ENCODE results near the gene FOXK2.
"Not testable (repeated sequence)": the region's sequence is repeated elsewhere in the genome, so short reads cannot be mapped to it uniquely, and the experiment has no call there.

FOXK2 gene

GRCh38 chr17:82542439-82542838 lies 22.9 kb downstream of the FOXK2 start:
- no peak overlapping the region for H3K9ac ChIP-seq (ENCODE audit: low read depth, low read length)
- no peak overlapping the region for H3K4me3 ChIP-seq (ENCODE audit: low read length)
- H3K27me3 ChIP-seq (ENCODE audit: insufficient read depth, low read length) = no peaks in the 10 kb centered on the region
- no peaks in the 10 kb centered on the region for H3K36me3 ChIP-seq (ENCODE audit: insufficient read depth, low read depth, low read length)
- no peaks in the 10 kb centered on the region for H3K4me1 ChIP-seq (ENCODE audit: insufficient read depth, low read length)
- H3K9me3 ChIP-seq (ENCODE audit: insufficient read depth, low read depth, low read length) = no peaks in the 10 kb centered on the region
- no peak overlapping the region for H3K27ac ChIP-seq (ENCODE audit: low read length)

- no peak overlapping the region for H3K9ac ChIP-seq (ENCODE audit: low read depth, low read length)
- no peaks in the 10 kb centered on the region for H3K4me1 ChIP-seq (ENCODE audit: insufficient read depth, low read length)
- H3K27me3 ChIP-seq (ENCODE audit: insufficient read depth, low read length) = no peaks in the 10 kb centered on the region
- H3K9me3 ChIP-seq (ENCODE audit: insufficient read depth, low read depth, low read length) = no peaks in the 10 kb centered on the region
- no peak overlapping the region for H3K27ac ChIP-seq (ENCODE audit: low read length)
- H3K36me3 ChIP-seq (ENCODE audit: insufficient read depth, low read depth, low read length) = no peaks in the 10 kb centered on the region
- no peak overlapping the region for H3K4me3 ChIP-seq (ENCODE audit: low read length)
Observed at GRCh38 chr17:82544431-82545070, 25.0 kb downstream of the FOXK2 start.

GRCh38 chr17:82545071-82545462 lies 25.5 kb downstream of the FOXK2 start:
- no peaks in the 10 kb centered on the region for H3K4me1 ChIP-seq (ENCODE audit: insufficient read depth, low read length)
- H3K27me3 ChIP-seq (ENCODE audit: insufficient read depth, low read length) = no peaks in the 10 kb centered on the region
- no peak overlapping the region for H3K27ac ChIP-seq (ENCODE audit: low read length)
- H3K9me3 ChIP-seq (ENCODE audit: insufficient read depth, low read depth, low read length) = no peaks in the 10 kb centered on the region
- no peaks in the 10 kb centered on the region for H3K36me3 ChIP-seq (ENCODE audit: insufficient read depth, low read depth, low read length)
- no peak overlapping the region for H3K4me3 ChIP-seq (ENCODE audit: low read length)
- no peak overlapping the region for H3K9ac ChIP-seq (ENCODE audit: low read depth, low read length)

- no peaks in the 10 kb centered on the region for H3K9me3 ChIP-seq (ENCODE audit: insufficient read depth, low read depth, low read length)
- no peak overlapping the region for H3K27ac ChIP-seq (ENCODE audit: low read length)
- H3K36me3 ChIP-seq (ENCODE audit: insufficient read depth, low read depth, low read length) = no peaks in the 10 kb centered on the region
- peaks cover 5% of the 10 kb centered on the region for H3K4me1 ChIP-seq (ENCODE audit: insufficient read depth, low read length)
- H3K4me3 ChIP-seq (ENCODE audit: low read length) = no peak overlapping the region
- no peaks in the 10 kb centered on the region for H3K27me3 ChIP-seq (ENCODE audit: insufficient read depth, low read length)
- H3K9ac ChIP-seq (ENCODE audit: low read depth, low read length) = no peak overlapping the region
Observed at GRCh38 chr17:82547981-82548380, 28.4 kb downstream of the FOXK2 start.

DNA sequence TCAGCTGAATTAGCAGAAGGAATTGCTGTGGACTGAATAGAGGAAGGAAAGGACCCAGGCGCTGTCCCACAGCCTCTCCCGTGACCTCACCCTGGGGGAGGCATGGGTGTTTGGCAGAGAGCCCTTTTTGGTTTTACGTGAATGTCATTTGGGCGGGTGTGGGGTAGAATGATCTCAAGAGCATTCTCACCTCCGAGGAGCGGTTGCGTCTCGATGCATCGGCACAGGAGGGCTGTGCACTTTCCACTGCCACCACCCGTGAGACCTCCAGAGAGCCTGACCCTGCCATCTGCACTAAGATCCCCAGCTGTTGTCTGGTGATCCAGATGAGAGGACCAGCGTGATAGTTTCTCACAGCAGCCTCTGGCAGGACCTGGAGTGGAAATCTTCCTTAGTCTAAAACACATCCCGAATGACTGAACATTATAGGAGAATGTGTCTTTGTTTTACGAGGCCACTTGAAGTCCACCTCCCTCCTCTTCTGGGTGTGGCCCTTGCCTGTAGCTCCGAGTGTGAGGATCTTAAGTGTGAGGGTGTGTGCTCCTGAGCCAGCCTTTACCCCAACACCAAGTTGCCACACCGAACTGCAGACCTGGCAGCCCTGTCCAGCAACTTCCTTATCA lies 29.3 kb downstream of the FOXK2 start:
- no peak overlapping the region for H3K9ac ChIP-seq (ENCODE audit: low read depth, low read length)
- peaks cover 11% of the 10 kb centered on the region for H3K4me1 ChIP-seq (ENCODE audit: insufficient read depth, low read length)
- no peak overlapping the region for H3K4me3 ChIP-seq (ENCODE audit: low read length)

DNA sequence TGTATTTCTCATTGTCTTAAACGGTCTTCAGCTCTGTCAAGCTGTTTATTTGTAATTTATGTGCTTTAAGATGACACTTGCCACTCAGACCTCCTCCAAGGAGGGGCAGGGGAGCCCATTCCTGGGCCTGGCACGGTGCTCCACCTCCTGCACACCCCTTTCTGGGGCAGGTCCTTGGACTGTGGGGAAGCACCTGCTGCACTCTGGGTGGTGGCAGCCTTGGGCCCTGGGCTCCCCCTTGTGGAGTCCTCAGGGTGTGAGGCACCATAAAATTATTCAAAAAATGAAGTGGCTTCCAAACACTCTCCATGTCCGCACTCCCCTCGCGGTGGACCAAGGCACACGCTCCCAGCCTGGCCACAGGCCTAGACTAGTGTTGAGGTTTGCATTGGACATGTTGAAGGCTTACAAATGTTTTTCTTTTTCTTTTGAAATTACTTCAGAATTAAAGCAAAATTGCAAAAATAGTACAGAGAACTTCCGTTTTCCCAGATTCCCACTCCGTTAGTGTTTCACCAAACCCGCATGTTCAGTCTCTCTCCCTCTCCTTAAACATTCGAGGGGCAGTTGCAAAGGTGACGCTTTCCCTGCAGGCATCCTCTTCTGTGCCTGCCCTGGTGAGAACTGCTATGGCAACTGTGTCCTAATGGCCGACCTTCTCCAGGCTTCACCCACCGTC lies 32.4 kb downstream of the FOXK2 start:
- Histone ChIP-seq H3K9me3 (ENCODE audit: insufficient read depth, low read depth, low read length) (no peaks in the 10 kb centered on the region), H3K4me3 (ENCODE audit: low read length) (no peak overlapping the region), H3K27ac (ENCODE audit: low read length) (no peak overlapping the region), H3K27me3 (ENCODE audit: insufficient read depth, low read length) (no peaks in the 10 kb centered on the region), H3K36me3 (ENCODE audit: insufficient read depth, low read depth, low read length) (no peaks in the 10 kb centered on the region), H3K9ac (ENCODE audit: low read depth, low read length) (no peak overlapping the region), H3K4me1 (ENCODE audit: insufficient read depth, low read length) (peaks cover 11% of the 10 kb centered on the region)

More for the DNA sequence above, 29.3 kb downstream of the FOXK2 start:
- Histone ChIP-seq H3K36me3 (ENCODE audit: insufficient read depth, low read depth, low read length) (no peaks in the 10 kb centered on the region), H3K27me3 (ENCODE audit: insufficient read depth, low read length) (no peaks in the 10 kb centered on the region), H3K27ac (ENCODE audit: low read length) (no peak overlapping the region), H3K9me3 (ENCODE audit: insufficient read depth, low read depth, low read length) (no peaks in the 10 kb centered on the region)

DNA sequence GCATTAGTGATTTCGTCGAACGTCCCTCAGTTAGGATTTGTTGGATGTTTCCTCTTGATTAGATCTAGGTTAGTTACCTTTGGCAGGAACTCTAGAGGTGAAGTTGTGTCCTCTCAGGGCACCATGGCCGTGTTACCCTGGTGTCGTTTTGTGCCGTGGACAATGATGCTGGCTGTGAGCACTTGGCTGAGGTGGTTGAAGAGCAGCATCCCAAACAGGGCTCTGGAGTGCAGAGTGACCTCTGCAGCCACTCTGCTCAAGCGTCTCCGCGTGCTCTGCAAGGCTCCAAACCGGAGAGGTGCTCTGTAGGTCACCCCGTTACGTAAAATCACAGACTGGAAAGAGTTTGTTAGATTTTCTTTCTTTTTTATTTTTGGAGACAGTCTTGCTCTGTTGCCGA lies 33.0 kb downstream of the FOXK2 start:
- Histone ChIP-seq H3K9ac (ENCODE audit: low read depth, low read length) (0 out of 2 replicates have a peak overlapping the region, but pooled peaks have one; percentile 17), H3K27ac (ENCODE audit: low read length) (no peak overlapping the region), H3K4me1 (ENCODE audit: insufficient read depth, low read length) (peaks cover 11% of the 10 kb centered on the region)

GRCh38 chr17:82553210-82553930 lies 33.8 kb downstream of the FOXK2 start:
- Histone ChIP-seq H3K27ac (ENCODE audit: low read length) (no peak overlapping the region), H3K4me3 (ENCODE audit: low read length) (no peak overlapping the region), H3K9ac (ENCODE audit: low read depth, low read length) (no peak overlapping the region)

More for the DNA sequence above, 33.0 kb downstream of the FOXK2 start:
- Histone ChIP-seq H3K4me3 (ENCODE audit: low read length) (no peak overlapping the region), H3K36me3 (ENCODE audit: insufficient read depth, low read depth, low read length) (no peaks in the 10 kb centered on the region), H3K27me3 (ENCODE audit: insufficient read depth, low read length) (no peaks in the 10 kb centered on the region), H3K9me3 (ENCODE audit: insufficient read depth, low read depth, low read length) (no peaks in the 10 kb centered on the region)

DNA sequence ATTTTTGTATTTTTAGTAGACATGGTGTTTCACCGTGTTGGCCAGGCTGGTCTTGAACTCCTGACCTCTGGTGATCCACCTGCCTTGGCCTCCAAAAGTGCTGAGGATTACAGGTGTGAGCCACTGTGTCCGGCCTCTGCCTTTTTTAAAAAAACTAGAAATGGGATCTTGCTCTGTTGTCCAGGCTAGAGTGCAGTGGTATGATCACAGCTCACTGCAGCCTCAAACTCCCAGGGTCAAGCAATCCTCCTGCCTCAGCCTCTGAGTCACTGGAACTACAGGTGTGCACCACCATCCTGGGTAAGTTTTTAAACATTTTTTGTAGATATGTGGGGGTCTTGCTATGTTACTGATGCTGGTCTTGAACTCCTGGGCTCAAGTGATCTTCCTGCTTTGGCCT lies 38.0 kb downstream of the FOXK2 start:
- not testable (repeated sequence) for H3K36me3 ChIP-seq (ENCODE audit: insufficient read depth, low read depth, low read length); H3K9me3 ChIP-seq (ENCODE audit: insufficient read depth, low read depth, low read length); H3K27me3 ChIP-seq (ENCODE audit: insufficient read depth, low read length); H3K27ac ChIP-seq (ENCODE audit: low read length); H3K4me3 ChIP-seq (ENCODE audit: low read length); H3K4me1 ChIP-seq (ENCODE audit: insufficient read depth, low read length); H3K9ac ChIP-seq (ENCODE audit: low read depth, low read length)

More at GRCh38 chr17:82553210-82553930, 33.8 kb downstream of the FOXK2 start:
- Histone ChIP-seq H3K9me3 (ENCODE audit: insufficient read depth, low read depth, low read length) (no peaks in the 10 kb centered on the region), H3K4me1 (ENCODE audit: insufficient read depth, low read length) (peaks cover 11% of the 10 kb centered on the region), H3K27me3 (ENCODE audit: insufficient read depth, low read length) (no peaks in the 10 kb centered on the region), H3K36me3 (ENCODE audit: insufficient read depth, low read depth, low read length) (no peaks in the 10 kb centered on the region)

DNA sequence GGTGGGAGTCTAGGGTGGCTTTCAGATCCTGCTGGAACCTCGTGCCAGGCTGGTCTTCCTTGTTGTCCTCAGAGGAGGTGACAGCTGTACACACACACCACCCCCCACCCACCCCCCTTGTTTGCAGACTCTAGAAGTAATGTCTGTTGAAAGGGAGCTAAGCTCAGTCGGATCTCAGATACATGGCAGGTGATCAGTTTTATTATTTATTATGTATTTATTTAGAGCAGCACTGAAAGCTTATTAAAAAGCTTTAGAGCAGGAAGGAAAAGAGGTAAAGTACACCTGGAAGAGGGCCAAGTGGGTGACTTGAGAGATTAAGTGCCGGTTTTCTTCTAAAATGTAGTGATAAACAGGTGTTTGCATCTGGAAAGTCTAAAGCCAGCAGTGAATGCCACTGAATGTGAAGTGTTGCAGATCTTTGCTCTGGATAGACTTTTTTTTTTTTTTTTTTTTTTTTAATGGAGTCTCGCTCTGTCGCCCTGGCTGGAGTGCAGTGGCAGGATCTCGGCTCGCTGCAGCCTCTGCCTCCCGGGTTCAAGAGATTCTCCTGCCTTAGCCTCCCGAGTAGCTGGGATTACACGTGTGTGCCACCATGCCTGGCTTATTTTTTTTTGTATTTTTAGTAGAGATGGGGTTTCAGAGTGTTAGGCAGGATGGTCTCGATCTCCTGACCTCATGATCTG lies 40.2 kb downstream of the FOXK2 start:
- H3K36me3 ChIP-seq (ENCODE audit: insufficient read depth, low read depth, low read length) = peaks cover 4% of the 10 kb centered on the region; the same call in 1 of the 2 replicates
- no peaks in the 10 kb centered on the region for H3K27me3 ChIP-seq (ENCODE audit: insufficient read depth, low read length)
- no peaks in the 10 kb centered on the region for H3K9me3 ChIP-seq (ENCODE audit: insufficient read depth, low read depth, low read length)
- 0 out of 2 replicates have a peak, but pooled peaks cover 2% of the 10 kb centered on the region for H3K4me1 ChIP-seq (ENCODE audit: insufficient read depth, low read length)
- no peak overlapping the region for H3K9ac ChIP-seq (ENCODE audit: low read depth, low read length)
- no peak overlapping the region for H3K4me3 ChIP-seq (ENCODE audit: low read length)
- no peak overlapping the region for H3K27ac ChIP-seq (ENCODE audit: low read length)

GRCh38 chr17:82560252-82560642 lies 40.7 kb downstream of the FOXK2 start:
- 0 out of 2 replicates have a peak, but pooled peaks cover 2% of the 10 kb centered on the region for H3K4me1 ChIP-seq (ENCODE audit: insufficient read depth, low read length)
- H3K27me3 ChIP-seq (ENCODE audit: insufficient read depth, low read length) = no peaks in the 10 kb centered on the region
- H3K9ac ChIP-seq (ENCODE audit: low read depth, low read length) = no peak overlapping the region
- H3K9me3 ChIP-seq (ENCODE audit: insufficient read depth, low read depth, low read length) = no peaks in the 10 kb centered on the region
- no peak overlapping the region for H3K27ac ChIP-seq (ENCODE audit: low read length)
- peaks cover 10% of the 10 kb centered on the region; the same call in 1 of the 2 replicates for H3K36me3 ChIP-seq (ENCODE audit: insufficient read depth, low read depth, low read length)
- no peak overlapping the region for H3K4me3 ChIP-seq (ENCODE audit: low read length)

Measured in iPS-20b (cell line).